ENCODE results near the gene TUBB8B. TPM values are rescaled to one million over a fixed set of nuclear protein-coding genes. Genes with fewer than 3 reads are reported as not detected.
"Not testable (repeated sequence)": the region's sequence is repeated elsewhere in the genome, so short reads cannot be mapped to it uniquely, and the experiment has no call there.

TUBB8B gene
- total RNA-seq, 1 experiment from 2014 or later, result 1.0 TPM

DNA sequence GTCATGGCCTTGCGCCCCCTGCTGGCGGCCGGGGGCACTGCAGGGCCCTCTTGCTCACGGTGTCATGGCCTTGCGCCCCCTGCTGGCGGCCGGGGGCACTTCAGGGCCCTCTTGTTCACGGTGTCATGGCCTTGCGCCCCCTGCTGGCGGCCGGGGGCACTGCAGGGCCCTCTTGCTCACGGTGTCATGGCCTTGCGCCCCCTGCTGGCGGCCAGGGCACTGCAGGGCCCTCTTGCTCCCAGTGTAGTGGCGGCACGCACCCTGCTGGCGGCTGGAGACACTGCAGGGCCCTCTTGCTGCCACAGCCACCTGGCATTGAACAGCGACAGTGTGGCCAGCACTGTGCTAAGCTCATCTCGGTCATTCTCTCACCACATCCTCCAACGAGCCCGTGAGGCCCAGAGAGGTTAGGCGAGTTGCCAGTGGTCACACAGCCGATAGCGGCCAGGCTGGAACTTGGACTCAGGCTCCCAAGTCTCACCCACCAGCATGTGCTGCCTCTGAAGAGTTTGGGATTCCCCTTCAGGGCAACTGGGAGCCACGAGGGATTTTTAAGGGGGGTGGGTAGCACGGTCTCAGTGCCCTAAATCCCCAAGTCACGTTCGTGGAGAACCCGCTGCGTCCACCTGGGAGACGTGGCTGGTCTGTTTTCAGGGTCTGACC is 48.0 kb upstream of the TUBB8B start:
- H3K23ac ChIP-seq (ENCODE audit: insufficient read length, low read depth, low read length); H2BK20ac ChIP-seq (ENCODE audit: low read depth, low read length, poor library complexity, severe bottlenecking); H3K4me2 ChIP-seq (ENCODE audit: insufficient read depth, insufficient read length, low read length); H3K18ac ChIP-seq (ENCODE audit: insufficient read length, low read depth, low read length); H2AK5ac ChIP-seq (ENCODE audit: insufficient read length, low read length); H3K27me3 Mint-ChIP-seq (ENCODE audit: low read depth); H3K4me3 Mint-ChIP-seq; H3K9ac ChIP-seq (ENCODE audit: extremely low read depth, insufficient read length, low read length); H2AFZ ChIP-seq (ENCODE audit: low read length); H3K56ac ChIP-seq (ENCODE audit: insufficient read length, low read depth, low read length); H3K79me2 ChIP-seq (ENCODE audit: insufficient read depth, low read length); H3K4me1 ChIP-seq (ENCODE audit: insufficient read depth, low read length); H3K27me3 ChIP-seq (ENCODE audit: insufficient read depth, low read length); H3K27ac Mint-ChIP-seq; H2BK15ac ChIP-seq (ENCODE audit: low read depth, low read length); H3K23me2 ChIP-seq (ENCODE audit: insufficient read length, low read depth, low read length, poor library complexity, severe bottlenecking); H2BK12ac ChIP-seq (ENCODE audit: insufficient read length, low read depth, low read length); H4K91ac ChIP-seq (ENCODE audit: insufficient read length, low read depth, low read length); H2BK5ac ChIP-seq (ENCODE audit: insufficient read length, low read length); H4K8ac ChIP-seq (replicated peaks; ENCODE audit: insufficient read length, low read depth, low read length); H3K4ac ChIP-seq (ENCODE audit: low read depth, low read length); H3K4me1 Mint-ChIP-seq; DNase-seq; H4K5ac ChIP-seq (ENCODE audit: insufficient read length, low read depth, low read length); H3K79me1 ChIP-seq (ENCODE audit: insufficient read depth, low read depth, low read length, poor library complexity, severe bottlenecking); H4K20me1 ChIP-seq (ENCODE audit: control insufficient read depth, insufficient read depth, insufficient read length); H3K14ac ChIP-seq (ENCODE audit: insufficient read depth, low read length); H3K27ac ChIP-seq (ENCODE audit: insufficient read length, low read depth, low read length); H3T11ph ChIP-seq (ENCODE audit: low read length); H2BK120ac ChIP-seq (ENCODE audit: low read depth, low read length, poor library complexity, severe bottlenecking): not testable (repeated sequence)
- H3K36me3 Mint-ChIP-seq (ENCODE audit: insufficient read depth in 1 of 3, low read depth in 3 of 3), result peaks cover 12 to 15% (median 12%) of the 10 kb centered on the region in 3 experiments
- no CpG with 5 or more reads among the region's 31 CpGs for WGBS (ENCODE audit: extremely low coverage, insufficient read length, low lambda C conversion rate)
- H3K9me3 ChIP-seq (ENCODE audit: control insufficient read depth, low read depth, low read length), result peaks cover 12% of the 10 kb centered on the region
- peaks cover 65 to 76% of the 10 kb centered on the region in 2 experiments for H3K9me3 Mint-ChIP-seq
- TF ChIP-seq CTCF (conservative IDR thresholded peaks at IDR 0.05), result peak; percentile 51

Measured in H9 (cell line).